Activated effector memory CD4-positive, alpha-beta T cell treated with Interleukin-2 at 50 U/mL for 16 hours (primary cell): ENCODE data around the gene RHOU.
A peak's percentile ranks its signal among the peaks of the same experiment; 100 is the strongest.
"Not testable (repeated sequence)": the region's sequence is repeated elsewhere in the genome, so short reads cannot be mapped to it uniquely, and the experiment has no call there.

Experiments
- DNase-seq: peaks from one replicate; pipeline ENCODE4 v3.0.0-alpha.2; 2020

RHOU gene

GRCh38 chr1:228763561-228763960 is 28.3 kb downstream of the RHOU start:
- no peak for DNase-seq

- peak; percentile 13 for DNase-seq
Measured at GRCh38 chr1:228765168-228765946, 30.1 kb downstream of the RHOU start.

- no peak for DNase-seq
Measured at GRCh38 chr1:228766788-228767187, 31.5 kb downstream of the RHOU start.

GRCh38 chr1:228767636-228768354 is 32.5 kb downstream of the RHOU start:
- DNase-seq = no peak

- DNase-seq = no peak
Measured at GRCh38 chr1:228768355-228769000, 33.2 kb downstream of the RHOU start.

GRCh38 chr1:228770779-228771223 is 35.5 kb downstream of the RHOU start:
- DNase-seq = no peak

- no peak for DNase-seq
Measured at GRCh38 chr1:228772516-228773212, 37.4 kb downstream of the RHOU start.

- not testable (repeated sequence) for DNase-seq
Measured at GRCh38 chr1:228775946-228776345, 40.7 kb downstream of the RHOU start.

GRCh38 chr1:228776449-228776848 is 41.2 kb downstream of the RHOU start:
- no peak for DNase-seq

GRCh38 chr1:228777236-228777635 is 42.0 kb downstream of the RHOU start:
- no peak for DNase-seq

GRCh38 chr1:228778026-228778425 is 42.7 kb downstream of the RHOU start:
- DNase-seq = no peak

GRCh38 chr1:228778466-228778865 is 43.2 kb downstream of the RHOU start:
- DNase-seq = no peak

GRCh38 chr1:228778961-228779360 is 43.7 kb downstream of the RHOU start:
- no peak for DNase-seq

- no peak for DNase-seq
Measured at GRCh38 chr1:228781161-228781808, 46.0 kb downstream of the RHOU start.

- no peak for DNase-seq
Measured at GRCh38 chr1:228781809-228782661, 46.8 kb downstream of the RHOU start.

- DNase-seq = no peak
Measured at GRCh38 chr1:228782662-228783417, 47.6 kb downstream of the RHOU start.

GRCh38 chr1:228783418-228784040 is 48.2 kb downstream of the RHOU start:
- DNase-seq = no peak

GRCh38 chr1:228784181-228784580 is 48.9 kb downstream of the RHOU start:
- DNase-seq = no peak

- no peak for DNase-seq
Measured at GRCh38 chr1:228785366-228786330, 50.4 kb downstream of the RHOU start.
